Measurements from ENCODE around the gene ARPIN.

The ARPIN gene

GRCh38 chr15:89928421-89928820, 15.7 kb upstream of the ARPIN start:
- no peaks in the 10 kb centered on the region for H3K36me3 Mint-ChIP-seq
- no peaks in the 10 kb centered on the region for H3K4me1 Mint-ChIP-seq
- H3K27me3 Mint-ChIP-seq: no peaks in the 10 kb centered on the region
- H3K27ac Mint-ChIP-seq: no peak overlapping the region
- H3K9me3 Mint-ChIP-seq: no peaks in the 10 kb centered on the region
- no peak for ATAC-seq
- no peak overlapping the region for H3K4me3 Mint-ChIP-seq

GRCh38 chr15:89926158-89926557, 13.4 kb upstream of the ARPIN start:
- H3K4me3 Mint-ChIP-seq: no peak overlapping the region
- H3K27ac Mint-ChIP-seq: no peak overlapping the region
- no peaks in the 10 kb centered on the region for H3K36me3 Mint-ChIP-seq
- H3K4me1 Mint-ChIP-seq: no peaks in the 10 kb centered on the region
- no peaks in the 10 kb centered on the region for H3K27me3 Mint-ChIP-seq
- no peaks in the 10 kb centered on the region for H3K9me3 Mint-ChIP-seq
- no peak for ATAC-seq

GRCh38 chr15:89917442-89918101, 4.8 kb upstream of the ARPIN start:
- H3K27ac Mint-ChIP-seq: no peak overlapping the region
- H3K4me3 Mint-ChIP-seq: no peak overlapping the region
- peaks cover 35% of the 10 kb centered on the region for H3K27me3 Mint-ChIP-seq
- H3K9me3 Mint-ChIP-seq: no peaks in the 10 kb centered on the region
- H3K4me1 Mint-ChIP-seq: no peaks in the 10 kb centered on the region
- no peaks in the 10 kb centered on the region for H3K36me3 Mint-ChIP-seq
- ATAC-seq: no peak

- H3K27ac Mint-ChIP-seq: no peak overlapping the region
- no peaks in the 10 kb centered on the region for H3K9me3 Mint-ChIP-seq
- ATAC-seq: no peak
- H3K4me3 Mint-ChIP-seq: no peak overlapping the region
- H3K36me3 Mint-ChIP-seq: no peaks in the 10 kb centered on the region
- peaks cover 44% of the 10 kb centered on the region for H3K27me3 Mint-ChIP-seq
- no peaks in the 10 kb centered on the region for H3K4me1 Mint-ChIP-seq
These were observed 3.9 kb upstream of the ARPIN start for GRCh38 chr15:89916660-89917059.

- ATAC-seq: no peak
- H3K4me1 Mint-ChIP-seq: no peaks in the 10 kb centered on the region
- no peaks in the 10 kb centered on the region for H3K36me3 Mint-ChIP-seq
- no peak overlapping the region for H3K27ac Mint-ChIP-seq
- H3K4me3 Mint-ChIP-seq: peak overlapping the region; percentile 52
- H3K27me3 Mint-ChIP-seq: peaks cover 46% of the 10 kb centered on the region
- no peaks in the 10 kb centered on the region for H3K9me3 Mint-ChIP-seq
These were observed 543 bp downstream of the ARPIN start for GRCh38 chr15:89912145-89912673.

- Mint-ChIP-seq H3K27ac (no peak overlapping the region), H3K4me1 (no peaks in the 10 kb centered on the region), H3K36me3 (no peaks in the 10 kb centered on the region), H3K27me3 (peaks cover 52% of the 10 kb centered on the region), H3K4me3 (no peak overlapping the region), H3K9me3 (no peaks in the 10 kb centered on the region)
- ATAC-seq: no peak
These were observed 1.7 kb downstream of the ARPIN start for GRCh38 chr15:89910891-89911626.

- Mint-ChIP-seq H3K4me3 (no peak overlapping the region), H3K36me3 (no peaks in the 10 kb centered on the region), H3K9me3 (no peaks in the 10 kb centered on the region), H3K27ac (no peak overlapping the region), H3K4me1 (no peaks in the 10 kb centered on the region), H3K27me3 (peaks cover 57% of the 10 kb centered on the region)
- no peak for ATAC-seq
These were observed 3.1 kb downstream of the ARPIN start for GRCh38 chr15:89909611-89910010.

- peaks cover 43% of the 10 kb centered on the region for H3K27me3 Mint-ChIP-seq
- no peak overlapping the region for H3K4me3 Mint-ChIP-seq
- H3K9me3 Mint-ChIP-seq: no peaks in the 10 kb centered on the region
- H3K27ac Mint-ChIP-seq: no peak overlapping the region
- no peaks in the 10 kb centered on the region for H3K4me1 Mint-ChIP-seq
- ATAC-seq: no peak
- H3K36me3 Mint-ChIP-seq: no peaks in the 10 kb centered on the region
These were observed 4.5 kb downstream of the ARPIN start for GRCh38 chr15:89908226-89908625.

GRCh38 chr15:89907289-89907688, 5.5 kb downstream of the ARPIN start:
- Mint-ChIP-seq H3K4me1 (no peaks in the 10 kb centered on the region), H3K4me3 (no peak overlapping the region), H3K27ac (no peak overlapping the region), H3K27me3 (peaks cover 37% of the 10 kb centered on the region), H3K36me3 (no peaks in the 10 kb centered on the region), H3K9me3 (no peaks in the 10 kb centered on the region)
- no peak for ATAC-seq

- no peaks in the 10 kb centered on the region for H3K4me1 Mint-ChIP-seq
- no peaks in the 10 kb centered on the region for H3K9me3 Mint-ChIP-seq
- no peak overlapping the region for H3K27ac Mint-ChIP-seq
- no peaks in the 10 kb centered on the region for H3K36me3 Mint-ChIP-seq
- peaks cover 24% of the 10 kb centered on the region for H3K27me3 Mint-ChIP-seq
- H3K4me3 Mint-ChIP-seq: no peak overlapping the region
- ATAC-seq: no peak
These were observed 6.8 kb downstream of the ARPIN start for GRCh38 chr15:89905846-89906378.

GRCh38 chr15:89904519-89904918, 8.2 kb downstream of the ARPIN start:
- peaks cover 3% of the 10 kb centered on the region for H3K4me1 Mint-ChIP-seq
- no peak overlapping the region for H3K4me3 Mint-ChIP-seq
- ATAC-seq: no peak
- no peaks in the 10 kb centered on the region for H3K36me3 Mint-ChIP-seq
- peaks cover 23% of the 10 kb centered on the region for H3K27me3 Mint-ChIP-seq
- no peaks in the 10 kb centered on the region for H3K9me3 Mint-ChIP-seq
- H3K27ac Mint-ChIP-seq: no peak overlapping the region

- ATAC-seq: no peak
- no peak overlapping the region for H3K4me3 Mint-ChIP-seq
- H3K4me1 Mint-ChIP-seq: peaks cover 7% of the 10 kb centered on the region
- H3K27me3 Mint-ChIP-seq: peaks cover 16% of the 10 kb centered on the region
- no peak overlapping the region for H3K27ac Mint-ChIP-seq
- H3K9me3 Mint-ChIP-seq: no peaks in the 10 kb centered on the region
- H3K36me3 Mint-ChIP-seq: no peaks in the 10 kb centered on the region
These were observed 9.0 kb downstream of the ARPIN start for GRCh38 chr15:89903858-89904130.

- H3K4me1 Mint-ChIP-seq: peaks cover 12% of the 10 kb centered on the region
- H3K27ac Mint-ChIP-seq: no peak overlapping the region
- ATAC-seq: no peak
- H3K27me3 Mint-ChIP-seq: peaks cover 16% of the 10 kb centered on the region
- H3K9me3 Mint-ChIP-seq: no peaks in the 10 kb centered on the region
- no peaks in the 10 kb centered on the region for H3K36me3 Mint-ChIP-seq
- no peak overlapping the region for H3K4me3 Mint-ChIP-seq
These were observed 9.5 kb downstream of the ARPIN start for GRCh38 chr15:89903015-89903857.

GRCh38 chr15:89900849-89901248, 11.9 kb downstream of the ARPIN start:
- Mint-ChIP-seq H3K27me3 (peaks cover 8% of the 10 kb centered on the region), H3K4me1 (peaks cover 13% of the 10 kb centered on the region), H3K9me3 (no peaks in the 10 kb centered on the region)

GRCh38 chr15:89899951-89900567, 12.7 kb downstream of the ARPIN start:
- H3K36me3 Mint-ChIP-seq: no peaks in the 10 kb centered on the region

More at GRCh38 chr15:89900849-89901248, 11.9 kb downstream of the ARPIN start:
- Mint-ChIP-seq H3K27ac (peak overlapping the region; percentile 13), H3K4me3 (no peak overlapping the region), H3K36me3 (no peaks in the 10 kb centered on the region)
- ATAC-seq: no peak

More at GRCh38 chr15:89899951-89900567, 12.7 kb downstream of the ARPIN start:
- Mint-ChIP-seq H3K27me3 (peaks cover under 1% of the 10 kb centered on the region), H3K4me3 (no peak overlapping the region), H3K4me1 (peaks cover 13% of the 10 kb centered on the region), H3K9me3 (no peaks in the 10 kb centered on the region), H3K27ac (peak overlapping the region; percentile 19)
- ATAC-seq: no peak

All from stimulated activated memory B cell treated with anti-CD40 and anti-IgM and Interleukin-4, amounts not matched to agents 10 μg/mL and 1 μg/mL and 100 μg/mL, for 72 hours (primary cell).